H1 (cell line): Measurements from ENCODE around the gene TGFA. TPM values are rescaled to one million over a fixed set of nuclear protein-coding genes. Genes with fewer than 3 reads are reported as not detected.

ENCODE experiments used
- CTCF ChIA-PET: fragments of 300-600 bp; sonication (Branson Sonifier 250); formaldehyde crosslinking; loops from one replicate; lab custom pipeline; 2021; ENCODE audit not compliant: partially characterized antibody; lab: Charles Lee
- POLR2A ChIA-PET: fragments of 300-600 bp; sonication (Branson Sonifier 250); formaldehyde crosslinking; loops from one replicate; lab custom pipeline; 2021; ENCODE audit warnings: inconsistent platforms; ENCODE audit not compliant: partially characterized antibody; lab: Charles Lee
- DNase-seq, 2 experiments: peaks; one replicate each; pipeline versions ENCODE4 v3.0.0 to v3.0.0-alpha.2; 2010 to 2022; ENCODE audit warnings: low spot score in 2 of 2, low read depth in 1 of 2, mixed read lengths in 1 of 2
- FAIRE-seq: peaks from 2 replicates; lab custom pipeline; 2011; peaks lifted over from hg19 to GRCh38; lab: Jason Lieb, UNC
- H2AFZ ChIP-seq: 2 replicates; pipeline ENCODE4 v1.8.1; 2012; ENCODE audit warnings: low read length, inconsistent platforms
- H2AK5ac ChIP-seq: 2 replicates; pipeline ENCODE4 v1.6.1; 2013; ENCODE audit warnings: low read depth, low read length
- H2BK120ac ChIP-seq: replicated peaks from 2 replicates; pipeline ENCODE3; 2013; ENCODE audit warnings: low read depth, low read length, inconsistent platforms
- H2BK12ac ChIP-seq: 2 replicates; pipeline ENCODE4 v1.6.1; 2013; ENCODE audit warnings: low read depth, low read length
- H2BK15ac ChIP-seq: 2 replicates; pipeline ENCODE4 v1.6.1; 2013; ENCODE audit warnings: low read length
- H2BK20ac ChIP-seq: 2 replicates; pipeline ENCODE4 v1.6.1; 2013; ENCODE audit warnings: low read length
- H2BK5ac ChIP-seq: 2 replicates; pipeline ENCODE4 v1.6.1; 2013; ENCODE audit warnings: low read depth, low read length
- H3K14ac ChIP-seq: 2 replicates; pipeline ENCODE4 v1.6.1; 2013; ENCODE audit warnings: inconsistent platforms; ENCODE audit not compliant: insufficient read length
- H3K18ac ChIP-seq: 2 replicates; pipeline ENCODE4 v1.6.1; 2013; ENCODE audit warnings: low read length; ENCODE audit errors: extremely low read depth
- H3K23ac ChIP-seq: 2 replicates; pipeline ENCODE4 v1.6.1; 2013; ENCODE audit warnings: inconsistent platforms; ENCODE audit not compliant: insufficient read length
- H3K23me2 ChIP-seq: 2 replicates; pipeline ENCODE4 v1.6.1; 2013; ENCODE audit warnings: low read depth, low read length
- H3K27ac ChIP-seq: 2 replicates; pipeline ENCODE4 v1.6.1; 2011; ENCODE audit warnings: low read depth, low read length, inconsistent platforms
- H3K27me3 ChIP-seq, 4 experiments: replicated peaks in 1 of 4; 1 replicate in 1 of 4; 2 replicates in 3 of 4; pipeline versions ENCODE4 v1.6.1 to v1.8.1; 2011 to 2013; ENCODE audit warnings: low read length in 3 of 4, mild to moderate bottlenecking in 3 of 4, inconsistent platforms in 2 of 4, mixed read lengths in 2 of 4, moderate library complexity in 1 of 4; ENCODE audit not compliant: control insufficient read depth in 3 of 4, insufficient read depth in 3 of 4; ENCODE audit errors: extremely low read depth in 1 of 4
- H3K36me3 ChIP-seq, 4 experiments: 2 replicates each; pipeline versions ENCODE4 v1.6.1 to v1.8.1; 2011 to 2013; ENCODE audit warnings: mild to moderate bottlenecking in 4 of 4, low read length in 3 of 4, moderate library complexity in 2 of 4, control low read depth in 1 of 4, inconsistent platforms in 1 of 4; ENCODE audit not compliant: insufficient read depth in 4 of 4, control insufficient read depth in 2 of 4
- H3K4ac ChIP-seq: replicated peaks from 2 replicates; pipeline ENCODE3; 2013; ENCODE audit warnings: low read length, low read depth, mixed read lengths, inconsistent platforms; ENCODE audit not compliant: insufficient read length
- H3K4me1 ChIP-seq, 4 experiments: replicated peaks in 1 of 4; 1 replicate in 1 of 4; 2 replicates in 3 of 4; pipeline versions ENCODE4 v1.6.1 to v1.8.1; 2011 to 2013; ENCODE audit warnings: low read length in 3 of 4, inconsistent platforms in 2 of 4, mixed read lengths in 1 of 4; ENCODE audit not compliant: insufficient read depth in 4 of 4, control insufficient read depth in 3 of 4
- H3K4me2 ChIP-seq, 2 experiments: 2 replicates each; pipeline versions ENCODE4 v1.6.1 to v1.8.1; 2011 to 2013; ENCODE audit warnings: low read depth in 2 of 2, low read length in 2 of 2, control low read depth in 1 of 2, inconsistent platforms in 1 of 2, mild to moderate bottlenecking in 1 of 2; ENCODE audit not compliant: insufficient read depth in 1 of 2
- H3K4me3 ChIP-seq, 4 experiments: fragments of 200-600, 300-600 bp in 1 of 4; sonication (generic), shearing (Covaris generic), sonication (Bioruptor Twin) in 1 of 4; 2 replicates each; pipeline versions ENCODE4 v1.5.1 to v1.8.1; 2011 to 2016; ENCODE audit warnings: low read length in 4 of 4, low read depth in 3 of 4, control low read depth in 2 of 4, inconsistent platforms in 2 of 4, mild to moderate bottlenecking in 2 of 4, mixed read lengths in 1 of 4, moderate library complexity in 1 of 4; ENCODE audit not compliant: insufficient read depth in 2 of 4; ENCODE audit errors: extremely low read depth in 1 of 4
- H3K56ac ChIP-seq: replicated peaks from 2 replicates; pipeline ENCODE3; 2013; ENCODE audit warnings: low read depth, mild to moderate bottlenecking, mixed read lengths, low read length, inconsistent platforms; ENCODE audit not compliant: insufficient read length
- H3K79me1 ChIP-seq: 2 replicates; pipeline ENCODE4 v1.6.1; 2013; ENCODE audit warnings: low read depth, low read length, control low read depth
- H3K79me2 ChIP-seq, 2 experiments: 2 replicates each; pipeline versions ENCODE4 v1.6.1 to v1.8.1; 2012 to 2013; ENCODE audit warnings: low read length in 2 of 2, mild to moderate bottlenecking in 2 of 2, inconsistent platforms in 1 of 2; ENCODE audit not compliant: insufficient read depth in 2 of 2, control insufficient read depth in 1 of 2
- H3K9ac ChIP-seq, 4 experiments: replicated peaks in 1 of 4; 1 replicate in 1 of 4; 2 replicates in 3 of 4; pipeline versions ENCODE4 v1.6.1 to v1.8.1; 2011 to 2013; ENCODE audit warnings: low read depth in 3 of 4, low read length in 3 of 4, control low read depth in 2 of 4, mild to moderate bottlenecking in 2 of 4, moderate library complexity in 2 of 4, inconsistent platforms in 1 of 4; ENCODE audit errors: extremely low read depth in 1 of 4
- H3K9me3 ChIP-seq, 2 experiments: 2 replicates each; pipeline versions ENCODE4 v1.6.1 to v1.8.1; 2012 to 2013; ENCODE audit warnings: mild to moderate bottlenecking in 2 of 2, moderate library complexity in 2 of 2, control low read depth in 1 of 2, inconsistent platforms in 1 of 2, low read depth in 1 of 2, low read length in 1 of 2, mixed read lengths in 1 of 2; ENCODE audit not compliant: insufficient read depth in 2 of 2
- H4K20me1 ChIP-seq, 2 experiments: replicated peaks in 1 of 2; 2 replicates each; pipeline versions ENCODE3 to v1.8.1; 2011 to 2013; ENCODE audit warnings: inconsistent platforms in 2 of 2, low read length in 2 of 2, mild to moderate bottlenecking in 1 of 2; ENCODE audit not compliant: insufficient read depth in 2 of 2, control insufficient read depth in 1 of 2
- H4K5ac ChIP-seq: 2 replicates; pipeline ENCODE4 v1.6.1; 2013; ENCODE audit warnings: low read length, low read depth, mixed read lengths, inconsistent platforms; ENCODE audit not compliant: insufficient read length
- H4K8ac ChIP-seq: 2 replicates; pipeline ENCODE4 v1.8.0; 2013; ENCODE audit warnings: mild to moderate bottlenecking, moderate library complexity, low read length, inconsistent platforms; ENCODE audit not compliant: insufficient read depth; ENCODE audit errors: extremely low read depth
- H4K91ac ChIP-seq: replicated peaks from 2 replicates; pipeline ENCODE3; 2013; ENCODE audit warnings: low read length, mixed read lengths, inconsistent platforms; ENCODE audit not compliant: insufficient read length
- CBX8 ChIP-seq: fragments of 300-800, 300-1000 bp; sonication (generic); IDR thresholded peaks from 2 replicates; pipeline ENCODE4 v1.7.1; 2016; ENCODE audit warnings: low read depth, low read length, borderline replicate concordance
- EGR1 ChIP-seq: IDR thresholded peaks from 2 replicates; pipeline ENCODE4 v1.6.1; 2011; ENCODE audit warnings: low read depth, low read length, borderline replicate concordance
- GTF2F1 ChIP-seq: IDR thresholded peaks from 2 replicates; pipeline ENCODE4 v1.6.1; 2012; ENCODE audit warnings: low read depth, low read length, improper control_type of control experiment, borderline replicate concordance
- KDM4A ChIP-seq: IDR thresholded peaks from one replicate; pipeline ENCODE4 v1.7.1; 2012; ENCODE audit warnings: low read depth, mild to moderate bottlenecking, moderate library complexity, low read length, inconsistent platforms; ENCODE audit not compliant: severe bottlenecking
- POU5F1 ChIP-seq: IDR thresholded peaks from 2 replicates; pipeline ENCODE4 v1.6.1; 2011; ENCODE audit warnings: low read depth, mild to moderate bottlenecking, low read length, moderate library complexity
- RNF2 ChIP-seq: fragments of 200-900, 300-1000 bp; sonication (generic); IDR thresholded peaks from 2 replicates; pipeline ENCODE4 v1.7.1; 2016; ENCODE audit warnings: borderline replicate concordance, low read depth, mild to moderate bottlenecking, antibody characterized with exemption, low read length; ENCODE audit not compliant: poor library complexity, severe bottlenecking; ENCODE audit errors: missing control alignments
- RXRA ChIP-seq: IDR thresholded peaks from 2 replicates; pipeline ENCODE4 v1.6.1; 2011; ENCODE audit warnings: low read depth, mild to moderate bottlenecking, low read length, moderate library complexity; ENCODE audit not compliant: insufficient read depth
- SAP30 ChIP-seq: fragments of 300-600 bp; sonication (generic); IDR thresholded peaks from 2 replicates; pipeline ENCODE4 v1.7.1; 2012; ENCODE audit warnings: low read length, moderate library complexity, mild to moderate bottlenecking, inconsistent platforms; ENCODE audit not compliant: insufficient read depth, insufficient replicate concordance
- SIN3A ChIP-seq, 2 experiments: IDR thresholded peaks in 1 of 2; conservative IDR thresholded peaks in 1 of 2; 2 replicates each; pipeline ENCODE4 v1.6.1; 2011 to 2012; ENCODE audit warnings: low read length in 2 of 2, improper control_type of control experiment in 1 of 2, low read depth in 1 of 2, mild to moderate bottlenecking in 1 of 2
- TCF12 ChIP-seq: IDR thresholded peaks from 2 replicates; pipeline ENCODE4 v1.6.1; 2011; ENCODE audit warnings: low read depth, mild to moderate bottlenecking, low read length
- WGBS, 2 experiments: shearing (Covaris generic) in 1 of 2; methylation state at CpG; one replicate each; pipeline versions ENCODE4 v1.1.6 to v1.1.7; 2013 to 2015; ENCODE audit warnings: low lambda C conversion rate in 2 of 2, mixed read lengths in 2 of 2, inconsistent platforms in 1 of 2, low coverage in 1 of 2, missing lambda C conversion rate in 1 of 2; ENCODE audit not compliant: insufficient replicate concordance in 2 of 2, insufficient coverage in 1 of 2, insufficient read length in 1 of 2; ENCODE audit errors: extremely low coverage in 1 of 2, missing lambda C conversion rate in 1 of 2; 5-methylcytosine and 5-hydroxymethylcytosine counted together
- polyA plus RNA-seq, 7 experiments: library from polyadenylated mRNA; depleted of rRNA in 3 of 7; stranded (reverse) in 5 of 7; unstranded in 2 of 7; fragments of >200 nt in 5 of 7; fragments of 200-250 nt in 2 of 7; gene quantifications; 1 replicate in 5 of 7; 2 replicates in 1 of 7; 4 replicates in 1 of 7; pipeline versions ENCODE4 v1.2.1 to v1.2.3, GENCODE V29; 2011 to 2013; ENCODE audit warnings: missing spikeins in 2 of 7, mixed read lengths in 2 of 7
- total RNA-seq: library from RNA; stranded (reverse); fragmentation: NEBNext Ultra II Directional; extraction: Animal tissue kit (Norgen Biotek cat#: 25700); gene quantifications from 2 replicates; pipeline ENCODE4 v1.2.1, GENCODE V29; 2021

TGFA gene
- total and polyA plus RNA-seq, 2 of the 8 experiments (the other 6 are each of a cell fraction or from before 2014, with no cell fraction given): 1.8 to 3.7 TPM

DNA sequence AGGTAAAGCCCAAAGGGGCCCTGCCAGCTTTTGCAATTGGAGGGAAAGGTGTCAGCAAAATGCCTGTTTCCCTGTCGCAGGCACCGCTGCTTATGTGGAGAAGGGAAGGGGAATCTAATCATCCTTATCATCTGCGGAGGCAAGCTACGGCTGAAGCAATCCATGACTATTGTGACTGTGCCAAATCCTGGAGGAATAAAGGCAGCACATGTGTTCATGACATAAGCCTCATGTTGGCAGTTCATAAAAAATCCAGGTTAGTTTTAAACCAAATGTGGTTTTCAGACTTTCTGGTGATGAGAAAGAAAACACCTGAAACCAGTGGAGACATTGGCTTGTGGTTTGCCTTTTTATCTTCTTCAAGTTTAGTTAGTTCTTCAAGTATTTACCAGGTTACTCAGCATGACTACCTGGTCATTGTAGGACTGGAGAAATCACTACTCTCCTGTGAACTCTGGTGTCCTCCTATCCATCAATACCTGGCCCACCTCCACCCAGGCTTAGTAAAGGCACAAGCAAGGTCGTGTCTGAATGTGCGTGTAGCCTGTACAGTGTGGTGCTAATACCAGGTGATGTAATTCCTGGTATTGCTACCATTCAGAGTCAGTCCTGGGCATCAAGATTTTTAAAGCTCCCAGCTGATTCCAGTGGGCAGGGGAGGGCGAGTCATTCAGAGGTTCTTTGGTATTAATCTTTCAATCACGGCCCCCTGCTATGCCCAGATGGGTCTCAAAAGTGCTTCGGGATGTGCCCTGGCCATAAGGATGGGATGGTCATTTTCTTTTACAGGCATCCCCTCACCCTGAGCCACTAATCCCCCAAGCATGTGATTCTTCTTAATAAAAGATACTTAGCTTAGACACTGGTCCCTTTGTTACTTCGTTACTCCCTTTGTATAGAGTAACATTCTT, 96.8 kb downstream of the TGFA start:
- no peaks in the 10 kb centered on the region for H3K23me2 ChIP-seq
- CTCF ChIA-PET: interaction anchor here (0.6 to 1.2 kb wide), 7 partner anchors 16 to 187 kb away, joined by 3 to 4 read pairs (median 4); no protein-coding TSS in a partner anchor
- FAIRE-seq (no peak), DNase-seq (no peak)
- no peak overlapping the region for H3K23ac ChIP-seq
- H2BK20ac ChIP-seq: no peak overlapping the region
- no peaks in the 10 kb centered on the region for H4K20me1 ChIP-seq
- no peaks in the 10 kb centered on the region for H3K79me2 ChIP-seq
- H2BK15ac ChIP-seq: no peak overlapping the region
- H4K91ac ChIP-seq: no peak overlapping the region
- H3K4me1 ChIP-seq: peaks cover 0 to 10% (median 4%) of the 10 kb centered on the region in 4 experiments; a peak in 4 of 7 replicates
- H2AK5ac ChIP-seq: no peak overlapping the region
- no peak overlapping the region for H4K8ac ChIP-seq
- no peak overlapping the region for H2BK12ac ChIP-seq
- H3K4me2 ChIP-seq: no peak overlapping the region
- H3K14ac ChIP-seq: no peak overlapping the region
- no peak overlapping the region for H3K27ac ChIP-seq
- no peak overlapping the region for H3K4ac ChIP-seq
- H3K27me3 ChIP-seq: peaks cover 0 to 2% (median 0%) of the 10 kb centered on the region in 4 experiments; a peak in 2 of 7 replicates
- 85% methylated on average over 10 of the region's 10 CpGs; no CpG with 5 or more reads in 1 of the 2 experiments for WGBS, 2 experiments
- no peak overlapping the region for H3K9ac ChIP-seq
- H4K5ac ChIP-seq: no peak overlapping the region
- H2BK5ac ChIP-seq: no peak overlapping the region
- no peak overlapping the region for H3K4me3 ChIP-seq
- no peak overlapping the region for H2AFZ ChIP-seq
- H2BK120ac ChIP-seq: no peak overlapping the region
- no peaks in the 10 kb centered on the region for H3K9me3 ChIP-seq
- POLR2A ChIA-PET: no interaction called here
- no peaks in the 10 kb centered on the region for H3K36me3 ChIP-seq
- no peak overlapping the region for H3K56ac ChIP-seq
- no peak overlapping the region for H3K18ac ChIP-seq
- H3K79me1 ChIP-seq: no peaks in the 10 kb centered on the region
- TF ChIP-seq SAP30: no peak
- no peak for TF ChIP-seq RXRA
- TF ChIP-seq CBX8: no peak
- TF ChIP-seq SIN3A (conservative IDR thresholded peaks at IDR 0.05 in 1 of 2, IDR thresholded peaks at IDR 0.05 in 1 of 2; ENCODE audit: low read depth in 1 of 2, low read length in 2 of 2): no peak
- no peak for TF ChIP-seq RNF2
- TF ChIP-seq TCF12: no peak
- no peak for TF ChIP-seq EGR1
- no peak for TF ChIP-seq KDM4A
- no peak for TF ChIP-seq POU5F1
- no peak for TF ChIP-seq GTF2F1
